Measurements from ENCODE around the gene PLEKHM3.

The PLEKHM3 gene

DNA sequence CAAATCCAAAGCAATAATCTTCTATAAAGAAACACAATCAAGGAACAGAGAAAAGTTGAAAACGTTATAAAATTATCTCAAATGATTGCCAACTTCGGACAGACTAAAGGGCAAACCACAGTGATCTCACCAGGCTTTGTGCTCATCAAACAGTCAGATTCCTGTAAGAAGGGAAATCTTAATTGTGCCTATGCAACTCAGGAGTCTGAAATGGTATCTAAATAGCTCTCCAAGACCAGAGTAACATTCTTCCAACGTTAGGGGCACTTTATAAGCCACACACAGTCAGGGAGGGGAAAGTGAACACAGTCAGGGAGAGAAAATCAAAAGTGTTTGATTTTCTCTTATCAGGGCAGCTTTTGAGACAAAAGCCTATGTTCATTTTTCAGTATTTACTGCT is 29.4 kb downstream of the PLEKHM3 start:
- in situ Hi-C loops (cut with MboI; ENCODE audit: low sequenced_read_pairs), result no loop called here

DNA sequence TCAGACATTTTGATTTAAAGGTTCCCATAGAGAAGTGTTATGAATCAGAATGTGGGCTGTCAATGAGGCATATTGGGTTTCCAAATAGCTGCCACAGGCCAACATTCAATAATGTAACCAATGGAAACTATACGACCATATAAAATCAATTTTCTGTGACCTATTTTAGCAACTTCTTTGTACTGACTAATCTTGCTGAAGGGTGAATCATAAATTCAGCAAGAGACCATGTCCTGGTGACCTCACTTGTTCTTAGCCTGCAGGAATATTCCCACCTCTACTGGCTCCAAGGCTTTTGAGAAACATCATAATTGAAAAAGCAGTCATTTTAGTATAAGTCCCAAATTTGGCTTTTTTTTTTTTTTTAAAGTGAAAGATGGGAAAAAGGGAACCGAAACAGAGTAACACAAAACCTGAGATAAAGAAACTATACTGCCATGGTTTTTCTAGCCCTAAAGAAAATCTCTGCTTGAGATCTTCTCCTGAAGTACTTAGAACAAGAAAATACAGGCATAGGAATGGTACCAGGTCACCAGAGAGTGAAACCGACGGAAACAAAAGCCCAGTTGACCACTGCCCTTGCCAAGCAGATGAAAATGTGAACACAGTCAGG is 32.1 kb downstream of the PLEKHM3 start:
- in situ Hi-C loops (cut with MboI; ENCODE audit: low sequenced_read_pairs), result no loop called here

DNA sequence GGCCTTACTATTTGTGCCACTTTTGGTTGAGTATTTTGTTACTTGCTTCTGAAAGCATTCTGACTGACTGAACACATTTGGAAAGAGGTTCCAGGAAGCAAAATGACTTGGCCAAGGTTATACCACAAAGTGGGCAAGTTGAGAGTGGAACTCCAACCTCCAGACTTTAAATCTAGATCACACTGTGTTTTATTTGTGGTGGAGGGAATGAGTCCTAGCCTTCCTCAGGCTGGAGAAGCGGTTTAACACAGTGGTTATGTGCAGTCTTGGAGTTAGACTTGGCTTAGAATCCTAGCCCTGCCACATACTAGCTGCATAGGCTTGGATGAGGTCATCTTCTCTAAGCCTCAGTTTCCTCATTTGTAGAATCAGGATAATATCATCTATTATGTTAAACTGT is 33.4 kb downstream of the PLEKHM3 start:
- in situ Hi-C loops (cut with MboI; ENCODE audit: low sequenced_read_pairs), result no loop called here

DNA sequence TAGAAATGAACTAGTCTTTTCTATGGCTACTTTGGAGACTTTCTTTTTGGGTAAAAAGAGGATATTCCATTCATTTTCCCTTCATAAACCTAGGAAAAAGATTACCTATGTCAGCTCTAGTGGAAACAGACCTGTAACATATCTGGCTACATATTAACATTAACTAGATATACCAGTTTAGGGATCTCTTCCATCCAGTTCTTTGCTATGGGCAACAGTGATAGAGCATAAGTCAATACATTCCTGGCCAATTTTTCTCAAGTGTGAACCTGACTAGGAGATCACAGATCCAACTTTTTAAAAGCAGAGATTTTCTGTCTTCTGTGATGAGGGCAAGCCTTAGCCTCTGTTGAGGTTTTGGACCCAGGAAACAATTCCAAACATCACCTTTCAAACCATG is 34.5 kb downstream of the PLEKHM3 start:
- in situ Hi-C loops (cut with MboI; ENCODE audit: low sequenced_read_pairs), result no loop called here

DNA sequence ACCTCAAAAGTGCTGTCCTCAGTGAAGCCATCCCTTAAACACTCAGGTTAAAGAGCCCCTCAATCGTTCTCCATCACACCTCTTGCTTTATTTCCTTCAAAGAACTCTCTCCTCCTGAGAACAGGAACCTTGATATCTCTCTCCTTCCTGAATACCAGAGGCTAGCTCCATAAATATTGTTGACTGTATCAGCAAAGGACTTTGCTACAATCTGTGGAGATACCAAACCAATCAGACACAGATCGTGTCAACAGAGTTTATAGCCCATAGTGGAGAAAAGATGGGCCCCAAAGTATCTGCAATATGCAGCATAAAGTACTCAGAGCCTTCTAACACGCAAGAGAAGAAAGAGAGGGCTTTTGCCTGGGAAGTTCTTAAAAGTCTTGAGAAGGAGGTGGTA is 36.4 kb downstream of the PLEKHM3 start:
- in situ Hi-C loops (cut with MboI; ENCODE audit: low sequenced_read_pairs), result no loop called here

DNA sequence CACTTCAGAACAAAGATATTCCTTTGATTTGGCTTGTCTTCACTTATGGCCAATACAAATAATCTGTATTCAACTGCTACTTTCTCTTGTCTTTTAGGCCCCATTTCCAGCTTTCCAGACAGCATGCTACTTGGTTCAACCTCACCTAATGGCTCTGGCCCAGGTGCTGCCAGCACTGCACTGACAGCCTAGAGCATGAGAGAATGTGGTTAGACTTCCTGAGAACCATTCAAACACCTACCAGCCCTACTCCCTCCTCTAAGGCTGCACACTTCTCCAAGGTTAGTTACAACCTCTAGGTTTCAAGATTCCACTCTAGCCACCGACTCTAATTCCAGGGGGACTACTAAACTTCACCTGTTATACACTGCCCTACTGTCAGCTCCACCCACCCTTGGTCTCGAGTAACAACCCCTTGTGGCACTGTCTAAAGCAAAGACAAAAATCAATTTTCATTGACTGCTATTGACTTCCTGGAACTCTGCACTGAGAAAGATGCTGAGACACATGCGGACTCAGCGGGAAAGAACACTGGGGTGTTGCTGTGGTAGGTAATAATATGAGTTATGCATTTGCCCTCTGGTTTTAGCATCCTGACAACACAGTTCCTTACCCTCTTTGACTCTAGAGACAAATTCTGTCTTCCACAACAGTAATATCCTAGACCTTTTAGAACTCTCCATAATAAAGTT is 38.2 kb downstream of the PLEKHM3 start:
- in situ Hi-C loops (cut with MboI; ENCODE audit: low sequenced_read_pairs), result no loop called here

DNA sequence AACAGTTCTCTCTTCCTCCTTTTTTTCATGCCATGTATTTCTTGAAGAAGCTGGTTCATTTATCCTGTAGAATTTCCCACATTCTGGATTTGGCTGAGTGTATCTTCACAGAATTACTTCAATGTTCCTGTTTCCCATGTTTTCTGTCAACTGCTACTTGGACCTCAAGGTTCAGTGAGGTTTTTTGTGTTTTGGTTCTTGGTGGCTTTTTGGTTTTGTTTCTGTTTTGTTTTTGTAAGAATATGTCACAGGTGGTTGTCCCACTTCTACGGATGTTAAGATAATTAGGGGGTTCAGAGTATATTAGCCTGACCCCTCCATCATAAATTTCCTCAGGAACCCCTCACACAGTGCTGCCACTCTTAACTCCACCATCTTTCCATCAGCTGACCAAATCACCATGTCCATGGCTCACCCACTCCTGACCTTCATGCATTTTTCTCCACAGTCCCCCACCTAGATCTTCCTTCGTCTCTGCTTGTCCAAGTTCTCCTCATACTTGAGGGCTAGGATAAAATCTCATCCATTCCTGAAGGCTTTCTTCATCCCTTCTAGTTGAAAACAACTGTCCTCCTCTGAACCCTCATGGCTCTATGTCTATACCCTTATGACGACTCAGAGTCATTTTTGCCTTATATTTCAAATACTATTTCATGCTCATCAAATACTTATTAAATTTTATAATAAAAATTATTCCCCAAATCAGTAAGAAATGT is 40.4 kb downstream of the PLEKHM3 start:
- in situ Hi-C loops (cut with MboI; ENCODE audit: low sequenced_read_pairs), result no loop called here

DNA sequence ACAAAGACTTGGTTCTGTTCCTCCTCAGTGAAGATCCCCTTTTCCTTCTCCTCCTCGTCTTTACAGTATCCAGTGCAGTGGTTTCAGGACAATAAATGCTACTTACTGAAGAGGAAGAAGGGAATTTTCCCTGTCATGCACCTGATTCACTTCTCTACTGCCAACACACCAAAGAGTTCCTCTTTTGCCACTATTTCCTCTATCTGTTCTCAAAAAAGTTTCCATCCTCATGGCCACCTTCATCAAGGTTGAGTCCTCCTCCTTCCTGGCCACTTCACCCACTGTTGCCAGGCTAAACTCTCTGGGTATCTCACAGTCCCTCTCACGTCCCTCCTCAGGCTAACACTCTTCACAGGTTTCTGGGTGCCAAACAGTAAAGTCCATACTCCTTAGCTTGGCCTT is 41.7 kb downstream of the PLEKHM3 start:
- in situ Hi-C loops (cut with MboI; ENCODE audit: low sequenced_read_pairs), result no loop called here

DNA sequence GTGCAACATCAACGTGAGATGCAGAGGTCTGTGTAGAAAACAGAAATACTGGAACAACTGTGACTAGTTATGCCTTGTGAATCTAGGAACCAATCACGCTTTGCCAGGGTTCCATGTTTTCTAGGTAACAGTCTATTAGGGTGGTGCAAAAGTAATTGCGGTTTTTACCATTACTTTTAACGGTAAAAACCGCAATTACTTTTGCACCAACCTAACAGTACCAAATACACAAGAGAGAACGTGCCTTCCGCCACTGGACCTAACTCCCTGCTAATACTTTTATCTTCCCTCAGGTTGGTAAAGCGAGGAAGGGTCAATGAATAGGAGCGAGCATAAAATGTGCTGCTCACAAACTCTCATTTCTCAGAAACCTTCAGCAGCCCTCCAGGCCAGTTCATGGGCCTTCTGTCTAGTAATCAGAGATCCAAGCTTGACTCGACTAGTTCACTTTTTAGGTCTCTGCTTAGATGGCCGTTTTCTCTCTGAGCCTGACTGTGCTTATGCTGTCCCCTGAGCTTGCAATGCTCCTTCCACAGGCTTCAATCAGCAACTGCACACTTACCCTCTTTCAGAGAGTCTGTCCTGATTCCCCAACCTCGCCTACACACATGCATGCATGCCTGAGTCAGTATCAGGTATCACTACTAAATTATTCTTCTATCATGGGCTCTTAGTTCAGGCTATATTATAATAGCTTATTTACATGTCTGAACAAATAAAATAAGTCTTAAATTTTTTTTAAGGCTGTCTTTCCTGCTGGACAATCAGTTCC is 47.0 kb downstream of the PLEKHM3 start:
- in situ Hi-C loops (cut with MboI; ENCODE audit: low sequenced_read_pairs), result no loop called here

DNA sequence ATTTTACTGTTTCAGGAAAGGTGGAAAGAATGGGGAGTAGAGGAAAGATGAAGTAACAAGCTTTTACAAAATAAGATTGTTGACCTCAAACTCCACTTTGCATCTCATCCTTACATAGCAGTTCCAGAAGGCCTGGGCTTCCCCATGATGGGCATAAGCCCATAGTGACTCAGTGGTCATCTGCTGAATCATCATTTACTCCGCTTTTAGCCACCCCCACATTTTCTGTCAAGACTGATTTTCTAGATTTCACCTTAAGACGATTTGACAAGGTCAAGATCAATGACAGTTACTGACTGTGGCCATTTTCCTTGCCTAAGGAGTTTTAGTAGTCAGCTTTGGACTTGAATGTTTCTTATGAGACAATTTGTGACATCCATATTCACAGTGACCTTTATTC is 49.4 kb downstream of the PLEKHM3 start:
- in situ Hi-C loops (cut with MboI; ENCODE audit: low sequenced_read_pairs), result no loop called here

DNA sequence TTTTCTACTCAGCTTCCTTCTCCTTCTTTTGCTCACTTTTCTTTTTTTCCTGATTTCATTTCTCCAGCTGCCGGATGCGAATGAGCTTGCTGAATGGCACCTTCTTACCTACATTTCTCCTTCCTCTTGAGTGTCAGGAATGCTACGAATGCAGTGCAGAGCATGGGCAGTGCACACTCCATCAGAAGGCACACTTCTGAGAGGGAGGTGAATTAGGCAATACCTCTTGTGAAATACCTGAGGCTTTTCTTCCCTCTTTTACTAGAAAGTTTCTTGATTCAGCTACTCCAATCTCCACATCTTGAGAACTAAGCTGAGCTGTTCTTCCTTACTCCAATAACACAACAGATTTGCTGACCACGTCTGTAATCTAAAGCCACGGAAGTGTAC is 51.1 kb downstream of the PLEKHM3 start:
- in situ Hi-C loops (cut with MboI; ENCODE audit: low sequenced_read_pairs), result no loop called here

DNA sequence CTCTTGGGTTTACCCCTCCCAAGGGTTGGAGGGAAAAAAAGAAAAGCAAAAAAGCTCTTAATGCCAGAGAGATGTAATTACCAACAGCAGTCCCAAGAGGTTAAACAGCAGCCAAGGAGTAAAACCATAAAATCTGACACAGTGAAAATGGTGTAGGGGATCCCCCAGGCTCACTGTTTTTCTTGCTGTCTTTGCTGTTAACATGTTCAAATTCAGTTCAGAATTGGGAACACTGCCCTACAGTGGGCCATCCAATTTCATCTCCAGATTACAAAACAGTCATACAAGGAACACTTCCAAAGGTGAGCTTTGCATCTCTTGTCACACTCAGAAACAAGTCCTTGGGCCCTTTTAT is 54.5 kb downstream of the PLEKHM3 start:
- in situ Hi-C loops (cut with MboI; ENCODE audit: low sequenced_read_pairs), result no loop called here

DNA sequence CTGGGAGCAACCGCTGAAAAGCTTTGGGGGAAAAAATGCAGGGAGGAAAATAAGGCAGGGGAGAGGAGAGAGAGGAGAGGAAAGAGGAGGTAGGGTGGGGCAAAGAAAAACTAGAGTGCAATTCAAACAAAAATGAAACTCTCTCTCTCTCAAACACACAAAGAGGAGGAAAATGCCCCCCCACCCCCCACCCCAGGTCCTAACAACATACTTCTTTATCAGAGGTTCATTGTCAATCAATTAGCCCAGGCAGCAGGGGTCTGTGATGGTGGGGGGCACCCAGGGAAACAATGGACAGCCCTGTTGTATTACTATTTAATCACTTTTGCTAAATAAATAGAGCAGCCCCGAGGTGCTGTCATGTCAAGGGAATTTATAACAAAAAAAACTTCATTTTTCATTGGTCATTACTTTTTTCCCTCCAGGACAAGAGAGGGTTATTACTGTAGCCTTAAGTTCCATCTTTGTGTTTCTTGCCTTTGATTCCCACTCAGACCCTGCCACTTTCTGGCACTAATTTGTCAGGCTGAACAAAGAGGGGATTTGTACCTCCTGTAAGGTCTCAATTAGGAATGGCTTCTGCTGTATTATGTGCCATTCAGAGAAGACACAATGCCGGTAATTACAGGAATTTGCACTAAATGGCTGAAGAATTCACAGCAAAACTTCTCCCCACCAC is 55.0 kb downstream of the PLEKHM3 start:
- in situ Hi-C loops (cut with MboI; ENCODE audit: low sequenced_read_pairs), result no loop called here

DNA sequence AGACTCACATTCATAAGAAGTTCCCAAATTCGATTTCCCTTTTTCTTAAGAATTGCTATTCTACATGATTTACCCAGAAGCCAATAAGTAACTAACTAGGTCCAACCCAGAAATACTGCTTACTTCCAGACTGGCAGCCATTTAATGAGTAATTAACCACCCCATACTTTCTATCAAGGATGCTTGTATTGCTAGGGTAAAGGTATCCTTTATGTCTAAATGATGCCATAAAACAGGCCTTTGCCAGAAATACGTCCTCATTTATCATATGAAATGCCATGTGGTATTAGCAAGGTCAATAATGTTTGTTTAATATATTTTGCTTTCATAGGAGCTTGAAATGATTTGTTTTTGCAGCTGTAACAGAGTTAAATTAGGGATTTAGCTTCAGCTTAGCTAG is 56.1 kb downstream of the PLEKHM3 start:
- in situ Hi-C loops (cut with MboI; ENCODE audit: low sequenced_read_pairs), result no loop called here

DNA sequence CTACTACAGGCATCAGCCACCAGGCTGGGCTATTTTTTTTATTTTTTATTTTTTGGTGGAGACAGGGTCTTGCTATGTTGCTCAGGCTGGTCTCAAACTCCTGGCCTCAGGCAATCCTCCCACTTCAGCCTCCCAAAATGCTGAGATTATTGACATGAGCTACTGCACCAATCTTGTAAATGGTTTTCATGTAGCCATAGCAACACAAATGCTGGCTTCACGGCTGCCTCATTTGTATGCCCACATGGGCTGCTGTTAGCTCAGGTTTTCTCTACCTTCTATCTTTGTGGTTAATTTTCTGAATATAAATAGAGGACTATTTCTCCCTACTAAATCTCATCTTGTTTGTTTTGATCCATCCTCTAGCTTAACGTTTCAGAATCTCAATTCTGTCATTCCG is 58.2 kb downstream of the PLEKHM3 start:
- in situ Hi-C loops (cut with MboI; ENCODE audit: low sequenced_read_pairs), result no loop called here

DNA sequence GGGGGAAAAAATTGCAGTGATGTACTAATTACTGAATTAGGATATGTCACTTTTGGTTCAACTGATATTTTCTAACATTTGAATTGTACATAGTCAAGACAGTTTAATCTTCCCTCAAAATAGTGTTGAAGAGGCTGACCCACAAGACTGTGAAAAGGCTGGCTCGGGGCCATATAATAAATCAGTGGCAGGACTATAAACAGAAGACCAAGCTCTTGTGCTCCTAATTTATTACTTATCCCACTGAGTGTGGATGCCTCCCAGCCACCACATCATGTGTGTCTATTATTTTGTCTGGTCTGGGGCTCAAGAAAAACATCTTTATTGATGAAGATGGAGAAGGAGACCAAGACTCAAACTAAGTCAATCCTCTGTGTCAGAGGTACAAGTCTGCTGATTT is 64.4 kb downstream of the PLEKHM3 start:
- in situ Hi-C loops (cut with MboI; ENCODE audit: low sequenced_read_pairs), result no loop called here

DNA sequence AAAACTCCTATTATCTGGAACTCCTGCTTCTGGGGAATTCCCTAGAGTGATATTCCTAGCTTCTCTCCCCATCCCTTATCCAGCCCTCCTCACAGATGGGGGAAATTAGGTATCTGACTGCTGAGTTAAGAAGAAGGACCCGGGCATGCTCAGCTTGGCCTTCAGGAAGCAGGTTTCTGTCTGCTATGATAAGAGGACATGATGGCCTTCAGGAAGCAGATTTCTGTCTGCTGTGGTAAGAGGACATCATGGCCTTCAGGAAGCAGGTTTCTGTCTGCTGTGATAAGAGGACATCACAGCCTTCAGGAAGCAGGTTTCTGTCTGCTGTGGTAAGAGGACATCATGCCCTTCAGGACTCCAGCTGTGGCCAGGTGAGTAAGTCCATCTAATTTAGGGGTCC is 65.2 kb downstream of the PLEKHM3 start:
- in situ Hi-C loops (cut with MboI; ENCODE audit: low sequenced_read_pairs), result no loop called here

DNA sequence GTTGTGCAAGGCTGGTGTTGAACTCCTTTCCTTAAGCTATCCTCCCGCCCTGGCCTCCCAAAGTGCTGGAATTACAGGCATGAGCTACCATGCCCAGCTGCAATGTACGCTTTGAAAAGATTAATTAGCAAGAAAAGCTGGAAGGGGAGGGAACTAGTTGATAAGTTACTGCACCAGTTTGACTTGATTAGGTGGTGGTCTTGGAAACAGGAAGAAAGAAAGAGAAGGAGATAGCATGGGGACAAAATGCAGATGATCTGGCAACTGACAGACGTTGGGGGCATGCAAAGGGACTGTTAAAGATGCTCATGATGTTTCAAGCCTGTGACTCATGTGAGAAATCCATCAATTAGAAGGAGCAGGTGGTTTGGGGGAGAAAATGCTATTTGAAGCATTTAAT is 68.6 kb downstream of the PLEKHM3 start:
- in situ Hi-C loops (cut with MboI; ENCODE audit: low sequenced_read_pairs), result no loop called here

DNA sequence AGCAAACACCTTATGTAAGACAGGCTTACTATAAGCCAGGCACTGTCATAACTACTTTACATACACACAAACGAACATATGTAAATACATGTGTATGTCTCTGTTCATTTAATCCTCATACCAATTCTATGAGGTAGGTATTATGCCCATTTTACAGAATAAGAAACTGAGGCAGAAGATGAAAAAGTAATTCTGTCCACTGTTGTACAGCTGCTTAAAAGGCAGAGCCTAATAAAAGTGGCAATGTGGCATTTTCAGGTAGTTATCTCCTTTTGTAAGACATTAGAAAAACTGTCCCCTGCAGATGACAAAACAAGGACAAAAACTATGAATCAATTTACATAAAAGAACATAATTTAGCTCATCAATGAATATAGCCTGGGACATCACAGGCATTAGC is 69.9 kb downstream of the PLEKHM3 start:
- in situ Hi-C loops (cut with MboI; ENCODE audit: low sequenced_read_pairs), result no loop called here

DNA sequence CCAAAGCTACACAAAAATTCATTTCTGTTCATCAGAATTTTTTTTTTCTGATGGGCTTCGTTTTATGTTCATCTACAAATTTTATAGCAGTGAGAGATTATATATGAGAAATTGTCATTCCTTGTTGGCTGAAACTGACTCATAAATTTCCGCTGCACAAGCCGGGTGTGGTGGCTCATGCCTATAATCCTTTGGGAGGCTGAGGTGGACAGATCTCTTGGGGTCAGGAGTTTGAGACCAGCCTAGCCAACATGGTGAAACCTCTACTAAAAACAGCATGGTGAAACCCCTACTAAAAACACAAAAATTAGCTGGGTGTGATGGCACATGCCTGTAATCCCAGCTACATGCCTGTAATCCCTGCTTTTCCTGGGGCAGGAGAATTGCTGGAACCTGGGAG is 72.0 kb downstream of the PLEKHM3 start:
- in situ Hi-C loops (cut with MboI; ENCODE audit: low sequenced_read_pairs), result no loop called here
